Trophoblast cell (in vitro differentiated cells and primary cell): ENCODE measurements around the gene NEBL.
A peak's percentile ranks its signal among the peaks of the same experiment; 100 is the strongest.

Experiments used
- DNase-seq, 2 donors: peaks; one replicate each; pipeline ENCODE4 v3.0.0-alpha.2; 2016
- H2AFZ ChIP-seq: 2 replicates; pipeline ENCODE4 v1.6.1; 2013; ENCODE audit warnings: low read length, moderate library complexity, mild to moderate bottlenecking; ENCODE audit not compliant: insufficient read depth, poor library complexity
- H2AK5ac ChIP-seq: 2 replicates; pipeline ENCODE4 v1.6.1; 2013; ENCODE audit warnings: mild to moderate bottlenecking, low read length
- H2BK120ac ChIP-seq: 2 replicates; pipeline ENCODE4 v1.6.1; 2013; ENCODE audit warnings: low read length, mild to moderate bottlenecking, moderate library complexity; ENCODE audit not compliant: insufficient read depth, poor library complexity
- H2BK12ac ChIP-seq: 2 replicates; pipeline ENCODE4 v1.6.1; 2013; ENCODE audit warnings: mild to moderate bottlenecking, low read length, moderate library complexity
- H2BK5ac ChIP-seq: 2 replicates; pipeline ENCODE4 v1.6.1; 2013; ENCODE audit warnings: low read length, low read depth, moderate library complexity, mild to moderate bottlenecking; ENCODE audit not compliant: poor library complexity
- H3K14ac ChIP-seq: 2 replicates; pipeline ENCODE4 v1.6.1; 2013; ENCODE audit warnings: mild to moderate bottlenecking, low read length
- H3K18ac ChIP-seq: 2 replicates; pipeline ENCODE4 v1.6.1; 2013; ENCODE audit warnings: mild to moderate bottlenecking, low read length
- H3K23ac ChIP-seq: 2 replicates; pipeline ENCODE4 v1.6.1; 2013; ENCODE audit warnings: low read length
- H3K27ac ChIP-seq: 2 replicates; pipeline ENCODE4 v1.5.1; 2013; ENCODE audit warnings: low read depth, mild to moderate bottlenecking, inconsistent platforms, low read length, moderate library complexity
- H3K27me3 ChIP-seq: 2 replicates; pipeline ENCODE4 v1.6.1; 2013; ENCODE audit warnings: inconsistent platforms, mild to moderate bottlenecking, low read length, moderate library complexity; ENCODE audit not compliant: insufficient read depth
- H3K36me3 ChIP-seq, 2 experiments: 1 replicate in 1 of 2; 2 replicates in 1 of 2; pipeline ENCODE4 v1.6.1; 2013; ENCODE audit warnings: low read length in 2 of 2, mild to moderate bottlenecking in 2 of 2, moderate library complexity in 1 of 2; ENCODE audit not compliant: insufficient read depth in 2 of 2, control insufficient read depth in 1 of 2
- H3K4ac ChIP-seq: 2 replicates; pipeline ENCODE4 v1.6.1; 2013; ENCODE audit warnings: low read depth, mild to moderate bottlenecking, low read length, moderate library complexity
- H3K4me1 ChIP-seq, 2 experiments: 1 replicate in 1 of 2; 2 replicates in 1 of 2; pipeline ENCODE4 v1.6.1; 2013; ENCODE audit warnings: low read length in 2 of 2, mild to moderate bottlenecking in 2 of 2, moderate library complexity in 1 of 2; ENCODE audit not compliant: insufficient read depth in 2 of 2, control insufficient read depth in 1 of 2
- H3K4me2 ChIP-seq: 2 replicates; pipeline ENCODE4 v1.6.1; 2013; ENCODE audit warnings: inconsistent platforms, mild to moderate bottlenecking, low read length, moderate library complexity
- H3K4me3 ChIP-seq: 2 replicates; pipeline ENCODE4 v1.5.1; 2013; ENCODE audit warnings: mild to moderate bottlenecking, low read depth, low read length, inconsistent platforms
- H3K79me1 ChIP-seq: one replicate; pipeline ENCODE4 v1.6.1; 2013; ENCODE audit warnings: low read length
- H3K79me2 ChIP-seq: 2 replicates; pipeline ENCODE4 v1.6.1; 2013; ENCODE audit warnings: low read length, mild to moderate bottlenecking; ENCODE audit not compliant: control insufficient read depth, insufficient read depth, poor library complexity
- H3K9ac ChIP-seq: 2 replicates; pipeline ENCODE4 v1.6.1; 2013; ENCODE audit warnings: mild to moderate bottlenecking, low read length
- H3K9me3 ChIP-seq: 2 replicates; pipeline ENCODE4 v1.6.1; 2013; ENCODE audit warnings: low read depth, mild to moderate bottlenecking, control low read depth, inconsistent platforms, low read length; ENCODE audit not compliant: insufficient read depth
- H4K12ac ChIP-seq: 2 replicates; pipeline ENCODE4 v1.6.1; 2013; ENCODE audit warnings: low read depth, mild to moderate bottlenecking, low read length, moderate library complexity
- H4K8ac ChIP-seq: 2 replicates; pipeline ENCODE4 v1.6.1; 2013; ENCODE audit warnings: low read depth, mild to moderate bottlenecking, low read length, moderate library complexity
- H4K91ac ChIP-seq: one replicate; pipeline ENCODE4 v1.6.1; 2013; ENCODE audit warnings: low read depth, mild to moderate bottlenecking, low read length, moderate library complexity
- WGBS: extraction: QIAGEN DNeasy Blood & Tissue Kit; methylation state at CpG from one replicate; pipeline ENCODE4 v1.1.7; 2013; ENCODE audit warnings: missing lambda C conversion rate; ENCODE audit not compliant: insufficient read length, insufficient coverage; ENCODE audit errors: extremely low coverage; 5-methylcytosine and 5-hydroxymethylcytosine counted together

Gene NEBL

DNA sequence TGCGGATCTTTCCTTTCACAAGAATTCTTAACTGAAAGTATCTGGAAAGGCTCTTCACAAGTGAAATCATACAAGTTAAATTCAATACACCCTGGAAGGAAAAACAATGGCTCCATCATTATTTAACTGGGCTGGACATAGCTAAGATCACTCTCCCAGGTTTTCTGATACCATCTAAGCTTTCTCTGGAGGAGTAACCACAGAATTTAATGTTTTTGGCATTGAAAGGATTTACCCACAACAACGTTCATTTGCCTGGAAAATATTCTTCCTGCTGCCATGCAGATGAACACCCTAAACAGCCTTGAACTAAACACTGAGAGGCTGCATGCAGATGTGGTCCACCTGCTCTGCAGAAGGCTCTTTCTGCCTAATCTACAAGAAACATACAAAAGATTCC is 4.3 kb downstream of the NEBL start:
- no peaks in the 10 kb centered on the region for H3K27me3 ChIP-seq
- no peak overlapping the region for H3K18ac ChIP-seq
- no peaks in the 10 kb centered on the region for H3K9me3 ChIP-seq
- no peak overlapping the region for H3K4me3 ChIP-seq
- no peak overlapping the region for H2BK120ac ChIP-seq
- H3K4me1 ChIP-seq: peaks cover 5 to 10% of the 10 kb centered on the region in 2 experiments
- no peak overlapping the region for H3K27ac ChIP-seq
- no peak overlapping the region for H3K4me2 ChIP-seq
- no peaks in the 10 kb centered on the region for H3K79me2 ChIP-seq
- DNase-seq: no peak
- H2BK5ac ChIP-seq: no peak overlapping the region
- WGBS: no CpG with 5 or more reads among the region's 2 CpGs
- H3K23ac ChIP-seq: no peak overlapping the region
- H2AFZ ChIP-seq: no peak overlapping the region
- no peak overlapping the region for H3K14ac ChIP-seq
- H2AK5ac ChIP-seq: no peak overlapping the region
- H3K36me3 ChIP-seq: no peaks in the 10 kb centered on the region
- peaks cover 2% of the 10 kb centered on the region for H3K79me1 ChIP-seq
- no peak overlapping the region for H4K91ac ChIP-seq
- no peak overlapping the region for H3K9ac ChIP-seq
- H2BK12ac ChIP-seq: no peak overlapping the region
- H4K8ac ChIP-seq: no peak overlapping the region
- no peak overlapping the region for H4K12ac ChIP-seq
- no peak overlapping the region for H3K4ac ChIP-seq

- Histone ChIP-seq H3K27me3 (no peaks in the 10 kb centered on the region), H3K9me3 (no peaks in the 10 kb centered on the region), H3K79me1 (peaks cover 2% of the 10 kb centered on the region), H3K36me3 (no peaks in the 10 kb centered on the region), H3K4ac (no peak overlapping the region), H2BK120ac (no peak overlapping the region), H4K12ac (no peak overlapping the region), H4K8ac (no peak overlapping the region), H3K27ac (no peak overlapping the region), H3K4me3 (no peak overlapping the region), H2BK5ac (no peak overlapping the region), H3K4me2 (no peak overlapping the region), H4K91ac (no peak overlapping the region), H3K23ac (no peak overlapping the region), H2AK5ac (no peak overlapping the region), H2AFZ (no peak overlapping the region), H2BK12ac (peak overlapping the region; percentile 82), H3K79me2 (no peaks in the 10 kb centered on the region), H3K14ac (no peak overlapping the region), H3K9ac (no peak overlapping the region), H3K18ac (no peak overlapping the region), H3K4me1 (peaks cover 5 to 10% of the 10 kb centered on the region in 2 experiments)
- DNase-seq: peak; percentile 8 to 66
- WGBS: no CpG with 5 or more reads among the region's 4 CpGs
Observed at GRCh38 chr10:20892011-20892585, 5.0 kb downstream of the NEBL start.

DNA sequence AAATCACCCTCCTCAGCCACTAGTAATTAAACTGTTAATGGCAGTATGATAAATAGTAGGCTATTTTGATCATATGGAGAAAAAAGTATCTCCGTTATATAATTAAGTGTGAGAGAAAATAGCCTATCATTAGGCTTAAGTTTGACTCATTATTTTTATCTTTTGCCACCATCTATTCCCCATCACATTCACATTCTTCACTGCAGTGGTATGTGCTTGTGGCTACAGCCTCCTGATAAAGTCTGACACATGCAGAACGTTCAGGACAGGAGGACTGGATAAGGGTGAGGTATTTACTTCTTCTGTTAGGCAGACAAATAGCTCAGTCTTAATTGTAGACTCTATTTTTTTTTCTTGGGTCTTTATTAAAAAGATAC is 5.8 kb downstream of the NEBL start:
- no peak overlapping the region for H3K9ac ChIP-seq
- no peaks in the 10 kb centered on the region for H3K36me3 ChIP-seq
- H3K14ac ChIP-seq: no peak overlapping the region
- H4K91ac ChIP-seq: no peak overlapping the region
- no CpG with 5 or more reads among the region's 2 CpGs for WGBS
- no peak overlapping the region for H3K4me3 ChIP-seq
- no peak overlapping the region for H4K8ac ChIP-seq
- H3K79me2 ChIP-seq: no peaks in the 10 kb centered on the region
- no peak overlapping the region for H3K23ac ChIP-seq
- peaks cover 2% of the 10 kb centered on the region for H3K79me1 ChIP-seq
- H2BK120ac ChIP-seq: no peak overlapping the region
- H3K18ac ChIP-seq: no peak overlapping the region
- no peak overlapping the region for H3K4me2 ChIP-seq
- no peak overlapping the region for H2BK5ac ChIP-seq
- no peak overlapping the region for H2AK5ac ChIP-seq
- H3K27ac ChIP-seq: no peak overlapping the region
- H3K27me3 ChIP-seq: no peaks in the 10 kb centered on the region
- no peak overlapping the region for H3K4ac ChIP-seq
- H4K12ac ChIP-seq: no peak overlapping the region
- no peak overlapping the region for H2AFZ ChIP-seq
- no peak overlapping the region for H2BK12ac ChIP-seq
- DNase-seq: peak; percentile 63 to 87
- no peaks in the 10 kb centered on the region for H3K9me3 ChIP-seq
- H3K4me1 ChIP-seq: peaks cover 5 to 10% of the 10 kb centered on the region in 2 experiments

DNA sequence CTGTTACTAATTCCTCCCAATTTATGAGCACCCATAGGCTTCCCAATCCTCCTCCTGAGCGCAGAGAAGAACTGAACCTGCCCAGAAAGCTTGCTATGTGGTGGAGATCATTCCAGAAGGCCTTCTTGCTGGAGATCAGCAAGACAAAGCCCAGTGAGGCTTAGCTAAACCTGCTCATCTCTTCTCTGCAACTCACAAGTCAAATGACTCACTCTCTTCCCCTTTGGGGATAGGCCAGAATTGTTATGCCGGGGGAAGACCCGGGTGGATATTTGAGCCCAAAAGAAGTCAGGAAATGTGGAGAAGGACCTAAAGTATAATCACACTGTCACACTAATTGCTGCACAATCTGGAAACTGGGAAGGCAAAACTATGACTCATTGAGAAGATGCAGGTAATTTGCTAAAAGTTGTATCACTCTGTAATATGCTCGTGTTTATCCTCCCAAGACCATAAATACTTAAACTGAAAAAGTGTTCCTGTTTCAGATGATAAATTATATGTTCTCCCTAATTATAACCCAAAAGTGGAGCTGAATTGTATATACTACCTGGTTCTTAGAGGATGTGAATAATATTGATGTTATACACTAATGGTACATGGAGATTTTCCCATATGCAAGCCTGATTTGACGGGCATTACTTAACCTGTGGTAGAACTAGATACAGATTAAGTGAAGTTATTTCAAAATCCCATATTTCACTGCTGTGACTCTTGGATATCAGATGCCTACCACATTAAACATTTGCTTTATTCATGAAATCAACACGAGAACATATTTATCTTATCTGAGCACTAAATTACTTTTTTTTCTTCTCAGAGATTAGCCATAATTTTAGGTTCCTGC is 6.4 kb downstream of the NEBL start:
- Histone ChIP-seq H2AFZ (no peak overlapping the region), H3K4ac (no peak overlapping the region), H3K4me2 (no peak overlapping the region), H3K79me1 (peaks cover 2% of the 10 kb centered on the region), H3K27me3 (no peaks in the 10 kb centered on the region), H3K9me3 (no peaks in the 10 kb centered on the region), H4K12ac (no peak overlapping the region), H3K14ac (no peak overlapping the region), H3K4me1 (peaks cover 5 to 10% of the 10 kb centered on the region in 2 experiments), H2AK5ac (no peak overlapping the region), H3K79me2 (no peaks in the 10 kb centered on the region), H3K9ac (no peak overlapping the region), H3K23ac (no peak overlapping the region), H2BK5ac (no peak overlapping the region), H4K8ac (no peak overlapping the region), H3K4me3 (no peak overlapping the region), H2BK12ac (no peak overlapping the region), H3K18ac (no peak overlapping the region), H2BK120ac (no peak overlapping the region), H4K91ac (no peak overlapping the region), H3K36me3 (no peaks in the 10 kb centered on the region), H3K27ac (no peak overlapping the region)
- peak; percentile 28 to 62 for DNase-seq
- WGBS: no CpG with 5 or more reads among the region's 6 CpGs
